GM15510 (cell line): ENCODE measurements around the gene NUP93.

ENCODE experiments used
- POLR2A ChIP-seq: IDR thresholded peaks from 3 replicates; pipeline ENCODE4 v1.6.1; 2011; ENCODE audit warnings: borderline replicate concordance; ENCODE audit not compliant: insufficient read length; ENCODE audit errors: extremely low read depth

NUP93 gene

DNA sequence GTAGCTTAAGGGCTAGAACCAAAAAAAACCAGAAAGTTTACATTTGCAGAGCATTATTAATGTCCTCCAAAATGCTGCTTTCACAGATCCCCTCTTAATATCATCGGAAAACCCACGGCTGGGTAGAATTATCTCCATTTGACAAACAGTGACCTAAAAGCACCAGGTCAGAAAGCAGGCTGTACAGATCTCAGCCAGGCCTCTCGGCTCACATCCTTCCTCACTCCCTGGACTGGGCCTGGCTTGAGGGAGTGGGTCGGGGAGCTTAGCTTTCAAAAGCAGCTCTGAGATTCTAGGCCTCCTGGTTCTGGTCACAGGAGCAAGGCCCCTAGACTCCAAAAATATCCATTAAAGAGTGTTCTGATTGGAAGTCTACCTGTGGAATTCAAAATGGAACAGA lies 126.0 kb downstream of the NUP93 start:
- no peak for TF ChIP-seq POLR2A

DNA sequence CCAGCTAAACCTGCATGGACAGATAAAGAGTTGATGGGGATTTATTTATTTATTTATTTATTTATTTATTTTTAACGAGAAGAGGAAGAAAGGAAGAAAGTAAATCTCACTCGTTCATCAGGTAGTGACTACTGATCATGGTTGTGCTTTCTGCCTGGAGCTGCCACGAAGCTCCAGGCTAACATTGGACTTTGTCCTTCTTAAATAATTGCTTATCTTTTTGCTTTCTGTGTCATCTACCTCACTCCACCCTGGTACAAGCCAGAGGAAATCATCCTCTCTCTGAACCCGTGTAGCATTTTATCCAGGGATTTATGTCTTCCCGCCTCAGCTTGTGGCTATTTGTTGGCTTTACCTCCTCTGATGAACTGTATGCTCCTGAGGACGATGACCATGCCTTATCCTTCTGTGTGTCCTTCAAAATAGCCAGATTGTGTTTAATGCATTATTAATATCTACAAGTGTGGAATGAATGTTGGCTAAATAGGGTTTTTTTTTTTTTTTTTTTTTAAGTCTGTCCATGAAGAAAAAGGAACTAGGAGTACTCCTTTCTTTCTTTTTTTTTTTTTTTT lies 127.0 kb downstream of the NUP93 start:
- no peak for TF ChIP-seq POLR2A

DNA sequence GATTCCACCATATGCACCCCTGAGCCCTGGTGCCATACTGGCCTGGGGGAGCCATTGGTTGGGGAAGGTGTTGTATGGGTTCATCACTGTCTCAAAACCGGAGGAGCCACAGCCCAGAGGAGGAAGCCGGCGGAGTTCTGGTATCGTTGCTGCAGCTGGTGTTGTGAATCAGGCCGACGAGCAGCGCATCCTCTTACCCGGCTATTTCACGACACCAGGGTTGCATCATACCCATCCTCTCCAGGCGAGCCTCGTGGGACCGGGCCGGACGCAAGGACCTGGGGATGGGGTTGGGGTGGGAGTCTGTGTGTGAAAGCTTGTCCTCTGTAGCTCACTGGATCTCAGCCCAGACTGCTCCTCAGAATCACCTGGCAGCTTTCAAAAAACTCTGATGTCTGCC lies 128.4 kb downstream of the NUP93 start:
- no peak for TF ChIP-seq POLR2A

DNA sequence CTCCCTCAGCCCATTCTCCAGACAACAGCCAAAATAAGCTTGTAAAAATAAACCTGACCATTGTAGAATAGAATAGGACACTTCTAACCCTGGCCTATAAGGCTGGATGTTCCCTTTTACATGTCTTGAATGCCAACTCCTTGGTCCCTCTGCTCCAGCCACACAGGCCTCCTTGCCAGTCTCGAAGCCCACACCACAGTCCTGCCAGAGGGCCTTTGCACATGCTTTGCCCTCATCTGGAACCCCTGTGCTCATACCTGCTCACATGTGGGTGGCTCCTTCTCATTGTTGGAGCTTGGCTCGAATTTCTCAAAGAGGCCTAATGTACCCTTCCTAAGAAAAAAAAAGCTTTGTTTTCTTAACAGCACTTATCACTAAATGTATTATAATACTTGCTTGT lies 129.7 kb downstream of the NUP93 start:
- no peak for TF ChIP-seq POLR2A

DNA sequence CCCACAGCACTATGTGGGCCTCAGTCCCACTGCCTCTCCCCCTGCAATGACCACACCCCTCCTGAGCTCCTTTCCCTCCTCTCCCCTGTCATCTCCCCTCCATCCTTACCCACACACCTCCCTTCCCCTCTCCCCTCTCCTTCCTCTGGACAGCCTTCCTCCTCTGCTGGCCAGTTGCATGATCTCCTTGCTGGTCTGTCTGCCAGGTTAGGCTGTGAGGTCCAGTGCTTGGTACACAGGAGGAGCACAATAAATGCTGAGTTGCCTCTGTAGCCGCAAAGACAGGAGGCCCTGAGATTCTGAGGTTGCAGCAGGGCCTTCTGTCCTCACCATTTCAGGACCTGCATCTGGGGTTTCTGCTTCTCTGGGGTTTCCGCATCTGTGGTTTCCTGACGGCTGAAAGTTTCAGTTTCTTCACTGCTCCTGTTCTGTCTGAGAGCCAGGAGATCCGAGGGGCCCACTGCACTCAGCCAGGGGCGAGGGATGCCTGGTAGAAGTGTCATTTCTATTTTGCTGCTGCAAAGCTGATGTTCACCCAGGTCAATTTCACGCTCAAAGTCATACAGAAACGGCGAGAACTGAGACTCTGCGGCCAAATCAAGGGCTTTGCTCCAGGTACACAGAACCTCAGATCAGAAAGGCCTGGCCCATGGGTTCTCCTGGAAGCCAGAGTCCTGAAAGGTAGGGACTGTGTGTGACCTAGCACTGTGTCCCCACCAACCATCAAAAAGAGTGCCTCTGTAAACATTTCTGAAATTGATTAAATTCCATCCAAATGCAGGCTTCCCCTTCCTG lies 130.5 kb downstream of the NUP93 start:
- TF ChIP-seq POLR2A: no peak

DNA sequence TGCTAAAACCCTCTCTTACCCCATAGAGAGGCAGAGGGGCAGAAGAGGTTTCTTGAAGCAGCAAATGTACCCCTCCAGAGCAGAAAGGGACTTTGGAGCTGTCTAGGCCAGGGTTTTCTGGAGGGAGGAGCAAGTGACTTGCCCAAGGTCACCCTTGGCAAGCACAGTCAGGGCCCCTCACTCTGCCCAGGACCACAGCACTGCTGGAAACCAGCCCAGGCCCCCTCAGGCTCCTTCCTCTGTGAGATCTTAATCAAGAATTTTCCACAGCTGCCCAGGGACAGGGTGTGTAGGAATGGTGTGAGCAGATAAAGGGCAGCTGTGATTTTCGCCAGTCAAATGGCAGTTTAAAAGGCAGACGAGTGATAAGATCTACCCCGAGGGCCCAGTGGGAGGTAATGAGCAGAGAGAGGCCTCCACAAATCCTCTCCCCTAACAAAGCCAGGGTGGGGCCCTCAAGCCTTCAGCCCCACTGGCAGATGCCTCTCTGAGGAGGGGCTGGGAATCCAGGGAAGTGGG lies 131.2 kb downstream of the NUP93 start:
- TF ChIP-seq POLR2A: no peak

DNA sequence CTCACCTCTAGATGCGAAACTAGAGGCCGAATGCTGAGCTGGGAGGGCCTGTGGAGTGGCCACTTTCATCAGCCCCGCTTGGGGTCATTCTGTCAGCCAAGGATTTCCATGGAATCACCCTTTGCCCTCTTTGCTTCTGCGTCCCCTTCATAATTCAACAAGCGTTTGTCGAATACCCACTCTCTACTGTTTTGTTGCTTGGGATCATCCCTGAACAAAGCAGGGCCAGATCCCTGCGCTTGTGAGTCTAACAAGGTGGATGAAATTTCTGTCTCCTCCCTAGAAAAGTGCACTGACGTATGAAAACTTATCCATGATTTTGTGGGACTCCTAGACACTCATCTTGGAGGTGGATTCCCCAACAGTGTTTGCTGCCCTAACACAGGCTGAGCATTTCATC lies 131.8 kb downstream of the NUP93 start:
- TF ChIP-seq POLR2A: no peak

DNA sequence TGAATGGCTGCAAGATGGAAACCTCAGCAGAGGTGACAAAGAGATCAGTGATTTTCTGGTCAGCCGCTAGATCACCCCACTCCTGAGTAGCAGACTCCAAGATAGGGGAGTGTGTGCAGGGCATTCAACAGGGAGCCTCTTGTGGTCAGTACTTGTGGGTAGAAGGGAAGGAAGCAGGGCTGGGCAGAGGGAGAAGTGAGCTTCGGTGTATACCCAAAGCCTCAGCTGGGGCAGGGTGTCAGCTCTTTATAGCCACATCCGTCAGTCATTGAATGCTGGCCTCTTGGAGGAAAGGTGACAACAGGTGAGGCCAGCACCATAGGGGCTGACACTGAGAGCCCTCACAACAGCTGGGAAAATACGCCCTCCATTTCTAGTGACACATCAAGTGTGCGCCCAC lies 132.8 kb downstream of the NUP93 start:
- no peak for TF ChIP-seq POLR2A

DNA sequence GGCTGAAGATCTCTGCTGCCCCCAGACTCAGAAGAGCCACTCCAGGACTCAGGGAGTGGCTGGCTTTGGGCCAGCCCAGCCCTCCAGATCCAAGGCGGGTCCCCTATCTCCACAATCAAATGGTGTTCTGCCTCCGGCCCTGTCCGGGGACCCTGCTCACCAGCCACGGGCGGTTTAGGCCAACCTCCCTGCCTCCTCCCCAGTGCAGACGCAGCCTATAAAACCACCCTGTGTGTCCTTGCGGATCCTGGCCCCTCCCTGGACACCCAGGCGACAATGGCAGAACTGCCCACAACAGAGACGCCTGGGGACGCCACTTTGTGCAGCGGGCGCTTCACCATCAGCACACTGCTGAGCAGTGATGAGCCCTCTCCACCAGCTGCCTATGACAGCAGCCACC lies 135.0 kb downstream of the NUP93 start, which contains the start of gene SLC12A3:
Gene SLC12A3, plus strand, starts transcription at position 248 of the 400 bp plus-strand sequence. Its CDS starts 29 bp downstream, at position 277.
- TF ChIP-seq POLR2A: no peak

DNA sequence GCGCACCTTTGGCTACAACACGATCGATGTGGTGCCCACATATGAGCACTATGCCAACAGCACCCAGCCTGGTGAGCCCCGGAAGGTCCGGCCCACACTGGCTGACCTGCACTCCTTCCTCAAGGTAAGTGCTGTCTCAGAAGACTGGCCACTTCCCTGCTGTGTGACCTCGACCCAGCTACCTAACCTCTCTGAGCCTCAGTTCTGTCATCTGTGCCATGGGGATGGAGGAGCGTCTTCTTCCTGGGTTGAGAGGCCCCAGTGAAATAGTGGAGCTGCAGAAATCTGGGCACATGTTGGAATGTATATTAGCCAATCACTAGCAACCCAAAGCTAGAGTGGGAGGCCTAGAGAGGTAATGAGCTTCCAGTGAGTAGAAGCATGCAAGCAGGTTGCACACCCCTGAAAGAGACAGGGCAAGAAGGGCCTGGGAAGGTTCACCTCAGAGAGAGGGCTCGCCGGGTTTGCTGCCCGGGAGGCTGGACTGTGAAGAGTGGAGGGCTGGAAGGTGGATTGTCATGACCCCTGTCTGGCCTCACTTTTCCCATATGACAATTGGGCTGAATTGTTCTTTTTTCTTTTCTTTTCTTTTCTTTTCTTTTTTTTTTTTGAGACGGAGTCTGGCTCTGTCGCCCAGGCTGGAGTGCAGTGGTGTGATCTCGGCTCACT lies 135.6 kb downstream of the NUP93 start:
- TF ChIP-seq POLR2A: no peak

DNA sequence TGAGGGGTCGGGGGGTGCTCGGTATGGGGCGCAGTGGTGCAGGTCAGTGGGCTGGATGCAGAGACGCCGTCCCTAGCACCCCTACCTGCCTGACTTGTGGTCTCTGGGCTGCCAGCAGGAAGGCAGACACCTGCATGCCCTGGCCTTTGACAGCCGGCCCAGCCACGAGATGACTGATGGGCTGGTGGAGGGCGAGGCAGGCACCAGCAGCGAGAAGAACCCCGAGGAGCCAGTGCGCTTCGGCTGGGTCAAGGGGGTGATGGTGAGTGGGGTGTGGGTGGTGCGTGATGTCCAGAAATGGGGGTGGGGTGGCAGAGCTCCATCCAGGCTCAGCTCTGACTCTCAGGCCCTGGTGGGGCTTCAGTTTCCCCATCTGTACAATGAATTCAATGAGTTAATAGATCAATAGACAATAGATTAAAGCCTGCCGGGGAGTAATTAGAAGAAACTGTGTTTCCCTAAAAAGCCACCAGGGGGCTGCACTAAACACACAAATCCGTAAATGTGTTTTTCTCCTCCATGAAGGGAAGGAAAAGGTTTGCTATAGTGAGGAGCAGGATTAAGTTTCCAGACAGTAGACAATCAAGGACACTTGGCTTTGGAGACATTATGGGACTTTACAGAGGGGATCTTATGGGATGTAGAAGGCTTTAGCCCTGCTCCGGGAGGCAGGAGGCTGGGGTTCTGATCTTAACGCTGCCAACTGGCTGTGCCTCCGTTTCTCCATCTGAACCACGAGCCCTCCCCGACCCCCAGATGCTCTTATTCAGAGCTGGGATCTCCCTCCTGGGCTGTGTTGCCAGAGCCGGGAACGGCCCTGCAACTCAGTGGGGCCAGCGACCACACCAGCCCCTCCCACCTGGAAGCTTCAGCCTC lies 137.3 kb downstream of the NUP93 start:
- TF ChIP-seq POLR2A: no peak

DNA sequence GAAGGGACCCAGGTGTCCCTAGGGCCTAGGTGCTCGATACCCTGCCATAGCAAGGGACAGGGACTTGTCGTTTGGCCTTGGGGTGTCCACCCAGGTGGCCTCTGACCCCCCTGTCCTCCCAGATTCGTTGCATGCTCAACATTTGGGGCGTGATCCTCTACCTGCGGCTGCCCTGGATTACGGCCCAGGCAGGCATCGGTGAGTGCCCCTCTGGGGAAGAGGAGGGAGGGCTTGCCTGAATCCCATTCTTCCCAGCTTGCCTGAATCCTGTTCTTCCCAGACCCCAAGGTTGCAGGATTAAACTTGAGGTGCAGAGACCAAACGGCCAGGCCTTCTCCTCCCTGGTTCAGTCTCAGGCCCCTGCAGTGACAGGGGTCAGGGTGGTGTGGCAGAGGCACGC lies 138.2 kb downstream of the NUP93 start:
- TF ChIP-seq POLR2A: no peak

DNA sequence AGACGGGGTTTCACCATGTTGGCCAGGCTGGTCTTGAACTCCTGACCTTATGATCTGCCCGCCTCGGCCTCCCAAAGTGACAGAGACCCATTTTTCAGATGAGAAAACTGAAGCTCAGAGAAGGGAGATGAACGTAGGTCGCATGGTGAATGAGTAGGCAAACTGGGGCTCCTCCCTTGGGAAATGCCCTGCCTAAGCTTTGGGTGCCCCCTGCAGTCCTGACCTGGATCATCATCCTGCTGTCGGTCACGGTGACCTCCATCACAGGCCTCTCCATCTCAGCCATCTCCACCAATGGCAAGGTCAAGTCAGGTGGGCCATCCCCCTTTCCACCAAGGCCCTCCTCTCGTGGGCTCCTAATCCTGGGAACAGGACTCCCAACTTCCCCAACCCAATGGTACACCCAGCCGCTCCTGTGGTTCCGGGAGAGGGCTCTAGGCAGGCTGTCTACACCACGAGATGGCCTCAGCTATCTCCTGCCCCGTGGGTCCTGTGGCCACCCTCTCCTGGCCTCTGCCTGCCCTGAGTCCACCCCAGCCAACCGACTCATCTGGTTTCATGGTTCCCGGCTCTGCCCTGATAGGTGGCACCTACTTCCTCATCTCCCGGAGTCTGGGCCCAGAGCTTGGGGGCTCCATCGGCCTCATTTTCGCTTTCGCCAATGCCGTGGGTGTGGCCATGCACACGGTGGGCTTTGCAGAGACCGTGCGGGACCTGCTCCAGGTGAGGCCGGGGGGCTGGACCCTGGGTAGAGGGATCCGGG lies 139.8 kb downstream of the NUP93 start:
- TF ChIP-seq POLR2A: no peak
